ENCODE data around the gene FHIT.
A peak's percentile ranks its signal among the peaks of the same experiment; 100 is the strongest.

Gene FHIT

GRCh38 chr3:60610441-60611112, 640.7 kb downstream of the FHIT start:
- TF ChIP-seq SUZ12 (IDR thresholded peaks at IDR 0.05; ENCODE audit: extremely low read depth, insufficient read depth, insufficient read length) (no peak), ZNF274 (IDR thresholded peaks at IDR 0.05; ENCODE audit: low read depth, low read length) (no peak), YY1 (IDR thresholded peaks at IDR 0.05; ENCODE audit: insufficient read depth, insufficient read length) (no peak)
- H3K9ac ChIP-seq (ENCODE audit: insufficient read length, low read depth) = no peak overlapping the region
- no peaks in the 10 kb centered on the region for H3K36me3 ChIP-seq (ENCODE audit: insufficient read depth, insufficient read length, low read length)
- no peaks in the 10 kb centered on the region for H3K27me3 ChIP-seq (ENCODE audit: insufficient read depth, insufficient read length)
- H3K4me1 ChIP-seq (ENCODE audit: insufficient read depth, insufficient read length) = no peaks in the 10 kb centered on the region
- DNase-seq (ENCODE audit: low read depth, low spot score) = no peak
- no peak overlapping the region for H3K4me3 ChIP-seq (ENCODE audit: insufficient read length, low read depth)
- no peaks in the 10 kb centered on the region for H3K9me3 ChIP-seq (ENCODE audit: insufficient read depth, low read length)

- no peak overlapping the region for H3K4me3 ChIP-seq (ENCODE audit: insufficient read length, low read depth)
- no peaks in the 10 kb centered on the region for H3K9me3 ChIP-seq (ENCODE audit: insufficient read depth, low read length)
- TF ChIP-seq YY1 (IDR thresholded peaks at IDR 0.05; ENCODE audit: insufficient read depth, insufficient read length) = no peak
- TF ChIP-seq SUZ12 (IDR thresholded peaks at IDR 0.05; ENCODE audit: extremely low read depth, insufficient read depth, insufficient read length) = no peak
- no peak for TF ChIP-seq ZNF274 (IDR thresholded peaks at IDR 0.05; ENCODE audit: low read depth, low read length)
- H3K27me3 ChIP-seq (ENCODE audit: insufficient read depth, insufficient read length) = no peaks in the 10 kb centered on the region
- H3K9ac ChIP-seq (ENCODE audit: insufficient read length, low read depth) = no peak overlapping the region
- H3K4me1 ChIP-seq (ENCODE audit: insufficient read depth, insufficient read length) = no peaks in the 10 kb centered on the region
- peak; percentile 36 for DNase-seq (ENCODE audit: low read depth, low spot score)
- H3K36me3 ChIP-seq (ENCODE audit: insufficient read depth, insufficient read length, low read length) = no peaks in the 10 kb centered on the region
Observed at GRCh38 chr3:60609446-60609845, 641.8 kb downstream of the FHIT start.

GRCh38 chr3:60603860-60604259, 647.4 kb downstream of the FHIT start:
- H3K27me3 ChIP-seq (ENCODE audit: insufficient read depth, insufficient read length) = no peaks in the 10 kb centered on the region
- H3K4me3 ChIP-seq (ENCODE audit: insufficient read length, low read depth) = no peak overlapping the region
- no peak for DNase-seq (ENCODE audit: low read depth, low spot score)
- no peaks in the 10 kb centered on the region for H3K36me3 ChIP-seq (ENCODE audit: insufficient read depth, insufficient read length, low read length)
- TF ChIP-seq YY1 (IDR thresholded peaks at IDR 0.05; ENCODE audit: insufficient read depth, insufficient read length) = no peak
- TF ChIP-seq SUZ12 (IDR thresholded peaks at IDR 0.05; ENCODE audit: extremely low read depth, insufficient read depth, insufficient read length) = no peak
- no peak for TF ChIP-seq ZNF274 (IDR thresholded peaks at IDR 0.05; ENCODE audit: low read depth, low read length)
- no peaks in the 10 kb centered on the region for H3K9me3 ChIP-seq (ENCODE audit: insufficient read depth, low read length)
- no peak overlapping the region for H3K9ac ChIP-seq (ENCODE audit: insufficient read length, low read depth)
- no peaks in the 10 kb centered on the region for H3K4me1 ChIP-seq (ENCODE audit: insufficient read depth, insufficient read length)

- no peak for TF ChIP-seq YY1 (IDR thresholded peaks at IDR 0.05; ENCODE audit: insufficient read depth, insufficient read length)
- TF ChIP-seq SUZ12 (IDR thresholded peaks at IDR 0.05; ENCODE audit: extremely low read depth, insufficient read depth, insufficient read length) = no peak
- no peak for TF ChIP-seq ZNF274 (IDR thresholded peaks at IDR 0.05; ENCODE audit: low read depth, low read length)
- no peak for DNase-seq (ENCODE audit: low read depth, low spot score)
Observed at GRCh38 chr3:60600848-60601247, 650.4 kb downstream of the FHIT start.

DNA sequence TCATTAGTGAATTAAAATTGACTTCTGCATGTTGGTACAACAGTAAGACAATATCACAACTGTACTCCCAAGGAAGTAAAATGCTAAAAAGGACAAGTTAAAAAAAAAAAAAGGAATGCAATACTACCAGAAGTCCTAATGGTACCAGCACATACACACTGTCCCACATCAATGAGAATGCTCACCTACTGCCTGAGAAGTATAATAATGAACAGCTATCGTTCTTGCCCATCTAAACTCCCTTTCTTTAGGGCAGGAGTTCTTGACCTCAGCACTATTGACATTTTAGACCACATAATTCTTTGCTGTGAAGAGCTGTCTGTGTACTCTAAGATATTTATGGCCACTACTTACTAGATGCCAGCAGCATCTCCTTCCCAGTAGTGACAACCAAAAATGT, 651.7 kb downstream of the FHIT start:
- no peak for DNase-seq (ENCODE audit: low read depth, low spot score)
- H3K27me3 ChIP-seq (ENCODE audit: insufficient read depth, insufficient read length) = no peaks in the 10 kb centered on the region
- no peaks in the 10 kb centered on the region for H3K36me3 ChIP-seq (ENCODE audit: insufficient read depth, insufficient read length, low read length)
- no peak overlapping the region for H3K9ac ChIP-seq (ENCODE audit: insufficient read length, low read depth)
- TF ChIP-seq YY1 (IDR thresholded peaks at IDR 0.05; ENCODE audit: insufficient read depth, insufficient read length) (no peak), SUZ12 (IDR thresholded peaks at IDR 0.05; ENCODE audit: extremely low read depth, insufficient read depth, insufficient read length) (no peak), ZNF274 (IDR thresholded peaks at IDR 0.05; ENCODE audit: low read depth, low read length) (no peak)
- H3K4me3 ChIP-seq (ENCODE audit: insufficient read length, low read depth) = no peak overlapping the region
- H3K9me3 ChIP-seq (ENCODE audit: insufficient read depth, low read length) = no peaks in the 10 kb centered on the region
- H3K4me1 ChIP-seq (ENCODE audit: insufficient read depth, insufficient read length) = no peaks in the 10 kb centered on the region

More at GRCh38 chr3:60600848-60601247, 650.4 kb downstream of the FHIT start:
- Histone ChIP-seq H3K4me3 (ENCODE audit: insufficient read length, low read depth) (no peak overlapping the region), H3K9ac (ENCODE audit: insufficient read length, low read depth) (no peak overlapping the region), H3K27me3 (ENCODE audit: insufficient read depth, insufficient read length) (no peaks in the 10 kb centered on the region), H3K4me1 (ENCODE audit: insufficient read depth, insufficient read length) (no peaks in the 10 kb centered on the region), H3K36me3 (ENCODE audit: insufficient read depth, insufficient read length, low read length) (no peaks in the 10 kb centered on the region), H3K9me3 (ENCODE audit: insufficient read depth, low read length) (no peaks in the 10 kb centered on the region)

DNA sequence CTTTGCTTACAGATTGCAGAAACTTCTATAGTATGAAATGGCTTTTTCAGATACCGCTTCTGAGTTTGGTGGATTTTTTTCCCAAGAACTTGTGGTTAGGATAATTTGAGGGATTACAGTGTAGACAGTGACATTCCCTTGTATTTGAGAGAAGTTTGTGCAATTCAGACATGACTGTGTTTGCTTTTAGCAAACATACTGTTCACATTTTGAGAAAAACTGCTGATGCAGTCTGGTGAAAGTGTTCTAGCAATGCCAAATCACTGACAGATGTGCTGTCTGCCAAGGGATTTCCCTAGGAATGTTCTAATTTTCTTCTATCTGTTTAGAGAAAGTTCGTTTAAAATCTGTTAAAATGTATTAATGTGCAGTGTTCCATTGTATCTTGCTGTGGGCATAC, 652.6 kb downstream of the FHIT start:
- TF ChIP-seq SUZ12 (IDR thresholded peaks at IDR 0.05; ENCODE audit: extremely low read depth, insufficient read depth, insufficient read length) (no peak), ZNF274 (IDR thresholded peaks at IDR 0.05; ENCODE audit: low read depth, low read length) (no peak), YY1 (IDR thresholded peaks at IDR 0.05; ENCODE audit: insufficient read depth, insufficient read length) (no peak)
- Histone ChIP-seq H3K4me1 (ENCODE audit: insufficient read depth, insufficient read length) (no peaks in the 10 kb centered on the region), H3K27me3 (ENCODE audit: insufficient read depth, insufficient read length) (no peaks in the 10 kb centered on the region), H3K36me3 (ENCODE audit: insufficient read depth, insufficient read length, low read length) (no peaks in the 10 kb centered on the region), H3K9me3 (ENCODE audit: insufficient read depth, low read length) (no peaks in the 10 kb centered on the region), H3K9ac (ENCODE audit: insufficient read length, low read depth) (no peak overlapping the region), H3K4me3 (ENCODE audit: insufficient read length, low read depth) (no peak overlapping the region)
- no peak for DNase-seq (ENCODE audit: low read depth, low spot score)

- DNase-seq (ENCODE audit: low read depth, low spot score) = no peak
- Histone ChIP-seq H3K36me3 (ENCODE audit: insufficient read depth, insufficient read length, low read length) (no peaks in the 10 kb centered on the region), H3K4me3 (ENCODE audit: insufficient read length, low read depth) (no peak overlapping the region), H3K9ac (ENCODE audit: insufficient read length, low read depth) (no peak overlapping the region), H3K9me3 (ENCODE audit: insufficient read depth, low read length) (no peaks in the 10 kb centered on the region), H3K27me3 (ENCODE audit: insufficient read depth, insufficient read length) (no peaks in the 10 kb centered on the region), H3K4me1 (ENCODE audit: insufficient read depth, insufficient read length) (no peaks in the 10 kb centered on the region)
- TF ChIP-seq YY1 (IDR thresholded peaks at IDR 0.05; ENCODE audit: insufficient read depth, insufficient read length) (no peak), ZNF274 (IDR thresholded peaks at IDR 0.05; ENCODE audit: low read depth, low read length) (no peak), SUZ12 (IDR thresholded peaks at IDR 0.05; ENCODE audit: extremely low read depth, insufficient read depth, insufficient read length) (no peak)
Observed at GRCh38 chr3:60594025-60594424, 657.2 kb downstream of the FHIT start.
